NCI-H510A treated with DMSO at 0.1 percent for 48 hours (cell line): ENCODE results near the gene LLPH.

Experiments used
- DNase-seq: peaks from one replicate; lab custom pipeline; 2025; lab: John Stamatoyannopoulos, UW

Gene LLPH

DNA sequence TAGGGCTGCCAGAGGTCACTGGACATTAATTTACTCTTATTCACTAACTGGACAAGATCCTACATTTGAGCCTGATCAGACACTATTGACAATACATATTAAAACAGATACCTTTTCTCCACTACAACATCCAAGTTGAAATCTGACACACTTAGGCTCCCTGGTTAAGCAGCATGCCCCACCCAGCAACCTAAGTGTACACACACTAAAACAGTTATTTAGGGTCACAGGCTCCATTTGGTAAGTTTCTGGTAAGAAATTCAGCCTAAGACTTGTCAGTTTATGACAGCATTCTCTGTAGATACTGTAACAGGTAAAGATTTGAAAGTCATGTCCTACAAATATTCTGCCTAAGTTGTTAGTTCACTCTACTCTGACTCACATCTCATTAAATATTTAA lies 12.3 kb upstream of the LLPH start:
- no peak for DNase-seq

DNA sequence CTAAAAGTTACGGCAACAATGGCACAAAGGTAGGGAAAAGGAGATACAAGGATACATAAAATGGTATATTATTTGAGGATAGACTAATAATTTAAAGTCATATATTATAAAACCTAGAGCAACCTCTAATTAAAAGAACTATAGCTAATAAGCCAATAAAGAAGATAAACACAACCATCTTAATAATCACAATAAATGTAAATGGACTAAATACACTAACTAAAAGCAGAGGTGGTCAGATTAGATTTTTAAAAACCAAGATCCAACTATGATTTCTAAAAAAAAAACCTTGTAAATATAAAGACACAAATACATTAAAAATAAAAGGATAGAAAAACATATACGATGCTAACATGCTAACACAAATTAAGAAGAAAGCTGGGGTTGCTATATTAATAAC lies 10.7 kb upstream of the LLPH start:
- no peak for DNase-seq

DNA sequence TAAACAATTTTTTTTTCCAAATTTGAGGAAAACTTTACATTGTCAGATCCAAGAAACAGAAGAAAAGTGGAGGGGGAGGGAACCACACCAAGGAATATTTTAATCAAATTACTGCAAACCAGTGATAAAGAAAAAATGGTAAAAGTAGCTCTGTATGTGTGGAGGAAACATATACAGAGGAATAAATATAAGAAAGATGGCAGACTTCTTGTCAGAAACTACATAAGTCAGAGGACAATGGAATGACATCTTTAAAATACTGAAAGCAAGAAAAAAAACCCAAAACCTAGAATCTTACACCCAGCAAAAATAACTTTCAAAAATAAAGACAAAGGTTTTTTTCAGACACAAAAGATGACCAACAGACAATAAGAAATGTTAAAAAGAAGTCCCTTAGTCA lies 10.2 kb upstream of the LLPH start:
- DNase-seq: no peak

DNA sequence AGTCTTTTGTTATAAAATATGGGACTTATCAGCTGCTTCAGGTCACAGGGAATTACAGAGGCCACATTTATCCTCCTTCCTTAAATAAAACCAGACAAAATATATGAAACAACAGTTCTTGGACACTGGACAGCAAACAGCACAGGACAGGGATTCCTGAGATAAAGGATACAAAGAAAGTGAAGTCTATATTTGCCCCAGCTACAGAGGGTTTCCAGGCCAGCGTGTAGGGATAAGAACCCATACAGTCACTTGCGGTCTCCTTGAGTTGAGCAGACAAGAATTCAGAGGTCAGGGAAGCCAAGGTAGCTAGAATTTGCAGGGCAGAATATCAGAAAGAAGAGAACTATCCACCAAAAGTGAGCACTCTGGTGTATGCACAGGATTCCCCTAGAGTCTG lies 8.8 kb upstream of the LLPH start:
- DNase-seq: no peak

DNA sequence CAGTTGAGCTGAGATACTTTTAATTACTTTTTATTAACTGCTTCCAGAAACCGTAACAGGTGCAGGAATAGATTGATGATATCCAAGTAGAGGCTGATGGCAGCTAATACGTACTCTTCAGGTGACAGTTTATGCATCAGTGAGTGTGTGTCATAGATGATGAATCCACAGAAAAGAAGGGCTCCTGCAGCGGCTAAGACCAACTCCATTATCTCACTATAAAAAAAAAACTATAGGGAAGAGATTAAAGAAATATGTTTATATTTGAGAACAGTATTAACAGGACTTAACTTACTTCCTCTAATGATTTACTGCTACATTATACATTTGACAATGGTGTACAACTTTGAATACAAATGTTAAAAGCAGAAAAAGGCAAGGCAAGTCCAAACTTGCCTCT lies 7.4 kb upstream of the LLPH start:
- DNase-seq: no peak

DNA sequence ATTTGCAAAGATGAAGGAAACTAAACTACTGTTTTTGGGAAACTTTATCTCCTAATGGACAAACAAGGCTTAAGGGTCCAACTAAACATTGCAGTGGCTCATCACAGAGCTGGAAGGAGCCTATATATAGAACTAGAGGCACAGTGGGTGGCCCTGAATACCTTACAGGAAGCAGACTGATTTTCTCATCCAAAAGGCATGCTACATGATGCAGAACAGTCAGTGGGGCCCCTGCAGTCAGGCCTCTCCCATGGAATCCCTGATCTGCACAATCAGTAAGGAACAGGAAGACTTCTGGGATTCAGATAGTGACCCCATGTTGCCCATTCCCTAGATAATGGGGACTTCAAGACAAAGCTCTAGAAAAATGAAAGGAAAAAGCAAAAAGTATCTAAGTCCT lies 1.9 kb upstream of the LLPH start:
- no peak for DNase-seq

DNA sequence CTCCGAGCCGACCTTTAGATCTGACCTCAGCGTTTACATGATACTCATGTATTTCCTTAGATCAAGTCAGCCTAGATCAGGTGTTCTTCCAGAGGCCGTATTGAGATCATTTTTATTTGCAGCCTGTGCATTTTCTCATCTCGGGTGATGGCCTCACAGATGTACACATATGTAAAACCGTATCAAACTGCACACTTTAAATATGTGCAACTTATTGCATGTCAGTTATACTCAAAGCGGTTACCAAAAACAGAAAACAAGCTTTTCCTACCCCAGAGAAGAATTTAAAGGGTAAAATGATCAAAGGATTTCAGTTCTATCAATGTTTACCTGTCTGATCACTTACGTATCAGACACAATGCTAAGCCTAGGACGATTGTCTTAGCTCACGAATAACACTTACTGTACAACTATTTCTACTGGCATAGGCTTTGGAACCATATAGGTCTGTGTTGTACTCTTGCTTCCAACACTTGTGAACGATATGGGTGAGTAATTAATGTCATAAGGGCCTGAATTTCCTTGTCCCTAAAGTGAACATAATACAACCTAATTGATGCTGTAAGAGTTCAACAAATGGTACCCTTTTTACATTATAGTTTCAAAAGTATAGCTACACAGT lies 628 bp upstream of the LLPH start:
- DNase-seq: peak; percentile 83

DNA sequence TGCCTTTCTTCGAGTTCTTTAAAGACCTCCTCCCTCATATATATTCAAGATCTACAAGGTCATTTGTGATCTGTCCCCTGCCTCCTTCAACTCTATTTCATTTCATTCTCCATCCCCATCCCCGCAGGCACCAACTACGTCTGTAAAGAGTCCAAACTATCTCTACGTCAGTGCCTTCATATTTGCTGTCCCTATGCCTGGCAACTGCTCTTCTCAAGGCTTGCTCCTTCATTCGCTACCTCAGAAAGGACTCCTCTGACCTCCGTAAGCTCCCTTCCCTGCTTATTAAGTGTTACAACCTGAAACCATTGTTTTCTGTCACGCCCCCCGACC lies 650 bp downstream of the LLPH start:
- peak; percentile 15 for DNase-seq

DNA sequence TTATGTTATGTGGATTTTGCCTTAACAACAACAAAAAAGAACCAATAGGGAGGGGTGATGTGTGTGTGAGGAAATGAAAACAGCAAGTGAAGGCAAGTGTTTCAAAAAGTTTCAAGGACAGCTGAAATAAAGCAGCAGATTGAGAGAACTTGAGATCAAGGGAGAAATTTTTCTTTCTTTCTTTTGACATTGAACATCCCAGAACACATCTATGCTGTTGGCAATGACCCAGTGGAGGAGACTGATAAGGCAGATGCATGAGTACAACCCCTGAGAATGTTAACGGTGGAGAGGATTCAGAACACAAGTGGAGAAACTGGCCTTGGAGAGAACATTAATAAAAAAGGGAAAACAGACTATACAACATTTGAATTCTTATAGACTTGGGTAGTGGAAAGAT lies 2.9 kb downstream of the LLPH start:
- DNase-seq: no peak

DNA sequence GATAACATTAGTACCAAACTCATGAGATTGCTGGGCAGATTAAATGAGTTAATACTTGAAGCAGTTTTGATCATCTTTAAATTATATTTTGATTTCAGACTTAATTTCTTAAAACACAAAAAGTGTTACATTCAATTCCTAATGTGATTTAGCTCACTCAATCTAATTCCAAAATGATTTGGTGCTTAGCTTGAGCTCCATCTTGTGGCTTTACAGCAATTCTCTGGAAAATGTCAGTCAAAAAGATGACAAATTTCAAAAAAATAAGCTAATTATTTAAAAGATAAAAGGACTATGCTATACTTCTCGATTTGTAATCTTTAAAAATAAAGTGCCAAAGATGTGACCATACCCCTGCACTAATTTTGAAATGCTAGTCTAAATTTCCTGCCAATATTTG lies 10.1 kb downstream of the LLPH start:
- no peak for DNase-seq

DNA sequence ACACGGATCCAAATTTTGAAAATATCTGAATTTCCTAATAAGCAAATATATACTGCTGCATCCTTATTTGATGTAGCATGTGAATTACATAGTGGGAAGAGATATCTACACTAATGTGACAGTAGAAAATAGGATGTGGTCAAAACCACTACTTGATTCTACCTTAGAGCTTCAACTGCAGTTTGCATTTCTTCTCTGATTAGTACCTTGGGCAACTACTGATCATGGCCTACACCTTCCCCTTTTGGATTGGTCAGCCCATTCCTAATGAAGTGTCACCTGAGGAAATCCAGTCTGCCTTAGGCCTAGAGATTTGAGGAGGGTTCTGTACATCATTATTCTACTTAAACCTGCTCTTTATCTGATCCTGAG lies 10.7 kb downstream of the LLPH start:
- DNase-seq: no peak

DNA sequence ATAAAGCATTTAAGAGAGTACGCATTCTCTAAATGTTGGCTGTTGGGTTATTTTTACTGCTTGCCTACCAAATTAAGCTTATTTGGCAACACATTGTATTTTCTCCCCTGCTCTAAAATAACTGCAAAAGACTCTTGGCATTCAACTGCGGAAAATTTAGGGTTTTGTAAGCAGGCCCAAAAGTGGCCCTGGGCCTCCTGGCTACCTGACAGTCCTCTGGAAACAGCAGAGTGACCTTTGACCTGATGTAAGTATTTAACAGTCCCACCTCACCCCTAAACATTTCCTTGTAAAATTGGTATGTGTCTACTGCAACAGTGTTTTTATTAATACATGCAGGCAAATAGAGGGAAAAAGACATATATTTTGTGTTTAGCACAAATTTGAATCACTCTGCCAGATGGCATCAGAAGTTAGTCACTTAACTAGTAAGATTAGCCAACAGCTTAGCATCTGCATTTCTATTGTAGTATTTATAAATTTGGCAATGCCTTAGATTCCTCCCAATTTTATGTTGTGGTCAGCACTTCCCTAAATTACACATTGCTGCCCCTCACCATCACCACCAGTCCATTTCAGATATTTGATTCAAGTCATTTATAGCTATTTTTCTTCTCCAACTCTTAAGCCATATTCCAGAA lies 11.2 kb downstream of the LLPH start:
- DNase-seq: no peak

DNA sequence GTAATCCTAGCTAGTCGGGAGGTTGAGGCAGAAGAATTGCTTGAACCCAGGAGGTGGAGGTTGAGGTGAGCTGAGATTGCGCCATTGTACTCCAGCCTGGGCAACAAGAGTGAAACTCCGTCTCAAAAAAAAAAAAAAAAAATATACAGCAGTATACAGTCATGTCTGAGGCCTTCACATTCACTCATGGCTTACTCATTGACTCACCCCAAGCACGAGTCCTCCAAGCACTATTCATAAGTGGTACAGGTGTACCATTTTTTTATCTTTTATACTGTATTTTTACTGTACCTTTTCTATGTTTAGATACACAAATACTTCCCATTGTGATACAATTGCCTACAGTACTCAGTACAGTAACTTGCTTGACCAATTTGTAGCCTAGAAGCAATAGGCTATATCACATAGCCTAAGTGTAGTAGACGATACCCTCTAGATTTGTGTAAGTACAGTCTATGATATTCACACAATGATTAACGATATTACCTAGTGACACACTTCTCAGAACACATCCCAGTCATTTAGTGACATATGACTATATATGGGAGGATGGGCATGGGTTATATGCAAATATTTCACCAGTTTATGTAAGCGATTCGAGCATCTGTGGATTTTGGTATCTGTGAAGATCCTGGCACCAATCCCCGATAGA lies 12.2 kb downstream of the LLPH start:
- no peak for DNase-seq

DNA sequence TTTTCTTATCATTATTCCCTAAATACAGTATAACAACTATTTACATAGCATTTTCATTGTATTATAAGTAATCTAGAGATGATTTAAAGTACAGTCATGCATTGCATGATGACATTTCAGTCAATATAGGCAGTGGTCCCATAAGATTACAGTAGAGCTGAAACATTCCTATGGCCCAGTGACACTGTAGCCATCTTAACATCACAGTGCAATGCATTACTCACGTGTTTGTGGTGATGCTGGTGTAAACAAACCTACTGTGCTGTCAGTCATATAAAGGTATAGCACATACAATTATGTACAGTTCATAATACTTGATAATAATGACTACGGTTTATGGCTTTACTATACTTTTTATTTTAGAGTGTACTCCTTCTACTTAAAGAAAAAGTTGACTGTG lies 13.3 kb downstream of the LLPH start:
- DNase-seq: no peak

DNA sequence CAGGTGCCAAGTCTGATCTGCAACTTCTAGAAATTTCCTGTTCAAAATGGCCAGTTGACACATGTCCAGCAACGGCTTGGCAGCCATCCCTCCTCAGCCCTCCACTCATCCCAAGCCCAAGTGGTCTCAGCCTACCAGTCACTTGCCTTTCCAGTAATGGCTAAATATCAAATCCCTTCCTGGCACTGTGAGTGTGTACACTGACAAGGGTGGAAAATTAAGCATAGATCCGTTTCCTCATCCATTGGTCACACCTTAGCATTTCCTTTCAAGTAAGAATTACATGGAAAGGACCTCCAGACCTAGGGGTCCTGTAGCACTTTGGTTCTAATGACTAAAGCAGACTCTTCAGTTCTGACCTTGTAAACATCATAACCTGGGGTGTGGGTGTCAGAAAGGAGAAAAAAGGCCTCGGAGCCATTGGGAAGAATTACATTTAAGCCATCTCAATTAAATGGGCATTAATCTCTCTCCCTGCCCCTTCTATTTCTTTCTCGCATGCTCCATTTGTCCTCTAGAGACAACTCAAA lies 15.4 kb downstream of the LLPH start:
- DNase-seq: no peak

DNA sequence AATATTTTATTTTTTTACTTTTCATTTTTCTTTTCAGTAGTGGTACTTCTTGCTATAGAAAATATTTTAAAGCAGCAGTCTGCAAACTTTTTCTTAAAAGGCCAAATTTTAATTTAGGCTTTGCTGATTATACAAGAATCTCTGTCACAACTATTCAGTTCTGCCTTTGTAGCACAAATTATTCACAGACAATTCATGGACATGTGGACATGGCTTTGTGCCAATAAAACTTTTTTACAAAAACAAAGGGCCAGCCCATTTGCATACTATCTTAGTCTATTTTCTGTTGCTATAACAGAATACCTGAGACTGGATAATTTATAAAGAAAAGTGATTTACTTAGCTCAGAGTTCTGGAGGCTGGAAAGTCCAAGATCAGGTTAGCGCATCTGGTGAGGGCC lies 17.1 kb downstream of the LLPH start:
- DNase-seq: no peak

DNA sequence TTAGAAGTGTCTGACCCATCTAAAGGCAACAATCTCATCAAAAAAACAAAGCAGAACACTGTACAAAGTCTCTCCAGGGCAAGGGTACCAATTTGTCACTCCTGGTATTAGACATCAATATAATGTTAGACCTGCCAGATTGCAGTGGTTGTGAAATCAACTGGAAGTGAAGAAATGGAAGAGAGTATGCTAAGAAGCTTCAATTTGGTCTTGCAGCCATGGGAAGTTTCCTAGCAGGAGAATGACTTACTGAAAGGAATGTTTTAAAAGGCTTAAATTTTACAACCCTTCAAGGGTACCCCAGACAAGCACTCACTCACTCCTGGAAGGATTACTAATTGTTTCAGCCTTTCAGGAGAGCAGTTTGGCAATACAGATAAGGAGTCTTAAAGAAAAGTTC lies 18.9 kb downstream of the LLPH start:
- DNase-seq: no peak

DNA sequence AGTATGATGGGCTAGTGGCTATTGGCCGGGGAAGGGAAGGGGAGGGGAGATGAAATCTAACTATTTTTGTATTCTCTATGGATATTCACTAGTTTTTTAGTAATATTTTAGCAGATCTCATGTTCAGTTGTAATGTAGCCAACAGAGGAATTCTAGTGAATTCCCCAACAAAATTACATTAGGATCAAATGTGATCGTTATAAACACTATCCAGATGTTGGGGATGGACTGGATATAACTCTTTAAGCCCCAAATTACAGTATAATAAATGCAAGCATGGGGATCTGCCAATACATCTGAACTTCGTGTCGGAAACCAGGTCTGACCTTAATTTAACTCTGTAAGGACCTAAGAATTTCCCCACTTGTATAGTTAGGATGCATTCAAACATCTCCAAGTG lies 21.5 kb downstream of the LLPH start:
- DNase-seq: no peak

DNA sequence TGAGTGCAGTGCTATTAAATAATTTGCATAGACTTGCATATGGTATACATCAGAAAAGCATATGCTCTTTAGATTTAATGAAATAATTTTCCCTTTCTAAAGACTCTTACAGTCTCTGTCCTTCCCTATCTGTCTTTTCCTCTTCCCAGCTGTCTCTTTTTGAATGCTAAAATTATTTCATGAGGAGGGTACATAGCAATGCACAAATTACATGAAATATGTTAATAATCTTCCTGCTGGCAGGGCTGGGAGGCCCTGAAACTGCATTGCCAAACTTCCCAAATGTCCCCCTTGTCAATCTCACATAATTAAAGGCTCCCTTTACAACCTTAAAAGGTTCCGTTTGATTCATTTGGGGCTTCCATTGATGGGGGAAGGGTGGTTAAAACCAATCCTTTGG lies 22.2 kb downstream of the LLPH start:
- DNase-seq: no peak

DNA sequence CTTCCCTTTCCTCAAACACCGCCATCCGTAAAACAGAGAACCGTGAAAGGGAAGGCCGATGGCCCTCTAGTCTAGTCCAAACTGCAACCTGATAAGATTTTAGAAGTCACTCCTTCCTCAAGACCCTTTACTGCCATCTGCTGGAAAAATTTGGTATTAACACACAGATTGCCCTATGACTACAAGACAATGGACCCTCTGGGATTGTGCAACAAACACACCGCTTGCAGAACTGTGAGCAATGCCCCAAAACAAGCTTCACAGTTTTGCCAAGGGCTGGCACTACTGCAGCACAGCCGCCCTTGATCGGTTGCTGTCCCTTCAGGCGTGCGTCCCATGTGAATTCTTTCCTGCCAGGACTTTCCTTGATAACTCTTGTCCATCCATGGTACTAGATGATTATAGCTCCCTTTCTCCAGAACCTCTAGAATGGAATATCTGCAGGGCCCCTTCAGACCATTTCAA lies 23.1 kb downstream of the LLPH start:
- DNase-seq: peak; percentile 87

DNA sequence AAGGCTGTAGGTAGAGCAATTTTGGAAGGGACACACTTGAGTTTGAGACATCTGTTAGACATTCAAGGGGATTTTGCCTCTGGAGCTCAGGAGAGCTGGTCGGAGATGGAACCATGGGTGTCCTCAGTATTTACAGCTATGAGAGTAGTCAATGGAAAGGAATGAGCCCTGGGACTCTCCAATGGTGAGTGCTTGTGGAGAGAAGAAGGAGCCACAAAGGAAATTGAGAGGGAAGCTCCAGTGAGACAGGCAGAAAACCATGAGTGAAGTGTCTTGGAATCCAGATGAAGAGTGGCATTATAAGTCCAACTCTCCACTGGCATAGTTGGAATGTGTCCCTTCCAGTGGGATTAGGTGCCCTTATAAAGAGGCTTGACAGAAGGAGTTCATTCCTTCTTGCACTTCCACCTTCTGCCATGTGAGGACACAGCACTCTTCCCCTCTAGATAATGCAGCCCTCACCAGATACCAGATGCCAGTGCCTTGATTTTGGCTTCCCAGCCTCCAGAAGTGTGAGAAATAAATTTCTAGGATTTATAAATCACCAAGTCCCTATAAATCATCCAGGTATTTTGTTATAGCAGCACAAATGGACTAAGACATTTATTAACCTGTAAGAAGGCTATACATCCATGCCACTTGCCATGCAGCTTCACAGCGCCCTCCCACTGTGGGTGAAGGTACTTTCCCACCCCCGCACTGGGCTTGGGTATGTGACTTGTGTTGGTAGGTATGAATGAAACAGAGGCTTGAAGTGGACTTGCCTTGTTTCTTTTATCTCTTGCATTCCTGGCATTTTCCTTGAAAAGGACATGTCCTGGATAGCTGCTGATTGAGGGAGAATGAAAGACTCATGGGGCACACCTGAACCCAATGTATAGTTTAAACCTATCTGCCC lies 27.3 kb downstream of the LLPH start:
- no peak for DNase-seq

DNA sequence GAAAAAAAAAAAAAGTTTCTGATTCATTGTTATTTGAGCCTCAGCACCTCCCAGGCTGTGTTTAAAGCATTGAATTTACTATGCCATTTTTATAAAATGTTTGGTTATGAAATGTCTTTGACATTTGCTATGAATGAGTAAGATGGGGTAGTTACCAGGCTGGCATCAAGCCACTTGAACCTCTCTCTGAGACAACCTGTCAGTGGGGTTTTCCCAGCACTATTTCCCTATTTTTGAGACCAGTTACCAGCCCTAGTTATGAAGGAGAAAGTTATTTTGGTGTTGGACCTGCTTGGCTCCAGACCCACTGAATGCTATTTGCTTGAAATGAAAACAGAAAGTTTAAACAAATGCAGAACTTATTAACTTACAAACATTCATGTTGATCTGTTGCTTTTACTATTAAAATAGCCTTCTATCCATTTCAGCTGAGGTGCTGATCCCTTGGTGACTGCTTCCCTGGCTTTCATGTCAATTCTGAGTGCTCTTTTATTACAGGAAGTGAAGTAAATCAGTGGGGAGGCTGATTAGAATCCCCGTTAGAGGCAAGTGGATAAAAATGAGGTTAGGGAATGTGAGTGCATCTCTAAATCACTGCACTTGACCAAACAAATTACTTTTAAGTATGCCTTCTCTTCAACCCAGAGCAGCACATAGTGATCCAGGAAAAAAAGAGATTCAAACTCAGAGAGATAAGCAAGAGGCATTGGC lies 37.8 kb downstream of the LLPH start:
- DNase-seq: no peak
